Globus pallidus (tissue), 1 donor: ENCODE measurements around the gene KMT2C.
"Not testable (repeated sequence)": the region's sequence is repeated elsewhere in the genome, so short reads cannot be mapped to it uniquely, and the experiment has no call there.

Experiments
- DNase-seq: peaks from one replicate; pipeline ENCODE4 v3.0.0-alpha.2; 2015; ENCODE audit warnings: low spot score

The KMT2C gene

GRCh38 chr7:152435384-152436110, at the start of gene KMT2C:
Gene KMT2C (minus strand): TSS chr7:152436003. CDS start chr7:152435786, 217 bp downstream.
- peak; percentile 43 for DNase-seq

- DNase-seq: no peak
Observed at GRCh38 chr7:152481082-152481481, 45.3 kb upstream of the KMT2C start.

- DNase-seq: no peak
Observed at GRCh38 chr7:152480664-152481063, 44.9 kb upstream of the KMT2C start.

- no peak for DNase-seq
Observed at GRCh38 chr7:152479595-152479994, 43.8 kb upstream of the KMT2C start.

GRCh38 chr7:152478140-152478539, 42.3 kb upstream of the KMT2C start:
- DNase-seq: no peak

- DNase-seq: no peak
Observed at GRCh38 chr7:152477079-152477478, 41.3 kb upstream of the KMT2C start.

- no peak for DNase-seq
Observed at GRCh38 chr7:152476551-152476950, 40.7 kb upstream of the KMT2C start.

- DNase-seq: not testable (repeated sequence)
Observed at GRCh38 chr7:152471023-152471620, 35.3 kb upstream of the KMT2C start.

GRCh38 chr7:152470251-152471022, 34.6 kb upstream of the KMT2C start:
- DNase-seq: not testable (repeated sequence)

GRCh38 chr7:152469576-152469975, 33.8 kb upstream of the KMT2C start:
- not testable (repeated sequence) for DNase-seq

- DNase-seq: no peak
Observed at GRCh38 chr7:152467225-152467624, 31.4 kb upstream of the KMT2C start.

- no peak for DNase-seq
Observed at GRCh38 chr7:152465119-152465387, 29.2 kb upstream of the KMT2C start.

- peak; percentile 63 for DNase-seq
Observed at GRCh38 chr7:152464312-152465118, 28.7 kb upstream of the KMT2C start.

- DNase-seq: peak; percentile 99
Observed at GRCh38 chr7:152463709-152464311, 28.0 kb upstream of the KMT2C start.

- DNase-seq: no peak
Observed at GRCh38 chr7:152462995-152463708, 27.3 kb upstream of the KMT2C start.

- DNase-seq: peak; percentile 30
Observed at GRCh38 chr7:152459724-152460251, 24.0 kb upstream of the KMT2C start.

GRCh38 chr7:152451356-152451755, 15.6 kb upstream of the KMT2C start:
- DNase-seq: no peak

- DNase-seq: not testable (repeated sequence)
Observed at GRCh38 chr7:152445386-152446008, 9.7 kb upstream of the KMT2C start.

GRCh38 chr7:152443586-152443985, 7.8 kb upstream of the KMT2C start:
- no peak for DNase-seq

- DNase-seq: no peak
Observed at GRCh38 chr7:152442330-152442835, 6.6 kb upstream of the KMT2C start.
